ENCODE results near the gene CNKSR2. TPM values are rescaled to one million over a fixed set of nuclear protein-coding genes. Genes with fewer than 3 reads are reported as not detected.

CNKSR2 gene
- total RNA-seq, 4 donors from 2014 or later, result 1.2 to 5.0 (median 2.7) TPM; not detected in 1

GRCh38 chrX:21623778-21624501 lies 249.7 kb downstream of the CNKSR2 start:
- TF ChIP-seq, protein P1, sequence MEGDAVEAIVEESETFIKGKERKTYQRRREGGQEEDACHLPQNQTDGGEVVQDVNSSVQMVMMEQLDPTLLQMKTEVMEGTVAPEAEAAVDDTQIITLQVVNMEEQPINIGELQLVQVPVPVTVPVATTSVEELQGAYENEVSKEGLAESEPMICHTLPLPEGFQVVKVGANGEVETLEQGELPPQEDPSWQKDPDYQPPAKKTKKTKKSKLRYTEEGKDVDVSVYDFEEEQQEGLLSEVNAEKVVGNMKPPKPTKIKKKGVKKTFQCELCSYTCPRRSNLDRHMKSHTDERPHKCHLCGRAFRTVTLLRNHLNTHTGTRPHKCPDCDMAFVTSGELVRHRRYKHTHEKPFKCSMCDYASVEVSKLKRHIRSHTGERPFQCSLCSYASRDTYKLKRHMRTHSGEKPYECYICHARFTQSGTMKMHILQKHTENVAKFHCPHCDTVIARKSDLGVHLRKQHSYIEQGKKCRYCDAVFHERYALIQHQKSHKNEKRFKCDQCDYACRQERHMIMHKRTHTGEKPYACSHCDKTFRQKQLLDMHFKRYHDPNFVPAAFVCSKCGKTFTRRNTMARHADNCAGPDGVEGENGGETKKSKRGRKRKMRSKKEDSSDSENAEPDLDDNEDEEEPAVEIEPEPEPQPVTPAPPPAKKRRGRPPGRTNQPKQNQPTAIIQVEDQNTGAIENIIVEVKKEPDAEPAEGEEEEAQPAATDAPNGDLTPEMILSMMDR (IDR thresholded peaks at IDR 0.05), result no peak
- TF ChIP-seq POLR2A (IDR thresholded peaks at IDR 0.05), result no peak
- no peak for DNase-seq
- no peaks in the 10 kb centered on the region for H3K36me3 ChIP-seq
- no peaks in the 10 kb centered on the region for H3K27me3 ChIP-seq
- H3K4me3 ChIP-seq, result no peak overlapping the region
- H3K9me3 ChIP-seq, result no peaks in the 10 kb centered on the region
- no peak overlapping the region for H3K27ac ChIP-seq
- no peaks in the 10 kb centered on the region for H3K4me1 ChIP-seq

DNA sequence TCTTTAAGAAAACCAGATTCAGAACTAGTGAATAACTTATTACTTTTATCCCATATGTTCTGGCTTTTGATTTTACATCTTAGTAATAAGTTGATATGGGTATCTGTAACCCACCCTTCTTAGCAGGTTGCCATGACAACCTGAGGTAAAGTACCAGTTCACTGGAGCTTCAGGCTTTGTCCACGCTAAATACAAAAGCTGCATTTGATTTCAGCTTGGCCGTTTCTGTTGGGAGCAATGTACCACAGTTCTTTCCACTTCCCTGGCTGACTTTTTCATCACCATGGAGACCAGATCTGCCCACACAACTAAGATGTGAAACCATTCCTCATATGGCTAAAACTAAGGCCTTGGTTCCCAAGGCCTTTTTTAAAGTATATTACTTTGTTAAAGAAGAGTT lies 257.8 kb downstream of the CNKSR2 start:
- no peaks in the 10 kb centered on the region for H3K36me3 ChIP-seq
- H3K4me1 ChIP-seq, result no peaks in the 10 kb centered on the region
- no peaks in the 10 kb centered on the region for H3K27me3 ChIP-seq
- TF ChIP-seq, protein P1 (IDR thresholded peaks at IDR 0.05), result no peak
- no peak for TF ChIP-seq POLR2A (IDR thresholded peaks at IDR 0.05)
- H3K27ac ChIP-seq, result no peak overlapping the region
- no peaks in the 10 kb centered on the region for H3K9me3 ChIP-seq
- no peak for DNase-seq
- H3K4me3 ChIP-seq, result no peak overlapping the region

DNA sequence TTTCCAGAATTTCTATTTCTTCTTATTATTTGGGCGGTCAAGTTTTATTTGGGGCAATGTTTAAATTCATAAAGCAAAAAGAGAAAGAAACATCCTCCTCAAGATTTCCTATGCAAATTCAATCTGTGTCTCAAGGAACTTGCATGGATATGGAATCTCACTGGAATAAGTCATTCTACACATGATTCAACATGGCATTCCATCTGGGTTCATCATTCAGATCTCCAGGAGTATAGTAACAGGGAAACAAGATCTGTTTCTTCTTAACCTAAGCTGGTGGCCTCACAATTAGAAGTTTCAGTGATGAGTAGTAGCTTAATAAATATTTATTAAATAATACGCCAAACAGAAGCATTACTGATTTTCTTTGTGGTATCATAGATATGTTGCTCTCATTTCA lies 264.1 kb downstream of the CNKSR2 start:
- H3K4me1 ChIP-seq, result no peaks in the 10 kb centered on the region
- DNase-seq, result no peak
- H3K27me3 ChIP-seq, result no peaks in the 10 kb centered on the region
- H3K36me3 ChIP-seq, result no peaks in the 10 kb centered on the region
- H3K4me3 ChIP-seq, result no peak overlapping the region
- TF ChIP-seq, protein P1 (IDR thresholded peaks at IDR 0.05), result no peak
- TF ChIP-seq POLR2A (IDR thresholded peaks at IDR 0.05), result no peak
- H3K9me3 ChIP-seq, result no peaks in the 10 kb centered on the region
- H3K27ac ChIP-seq, result no peak overlapping the region

DNA sequence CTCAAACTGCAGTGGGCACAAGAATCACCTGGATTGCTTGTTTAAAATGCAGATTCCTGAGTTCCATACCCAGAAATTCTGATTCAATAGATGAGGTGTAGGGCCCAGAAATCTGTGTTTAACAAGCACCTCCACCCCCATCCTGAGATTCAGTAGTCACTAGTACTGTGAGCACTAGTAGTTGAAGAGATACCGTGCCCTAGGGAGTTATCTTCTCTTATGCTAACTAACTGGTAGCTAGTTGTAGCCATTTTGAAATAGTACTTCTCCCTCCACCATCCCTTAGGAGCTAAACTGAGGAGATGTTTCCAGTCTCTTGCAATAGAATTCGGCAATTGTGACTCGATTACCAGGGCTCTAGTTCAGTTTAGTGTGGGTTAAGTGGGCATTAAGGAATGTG lies 265.6 kb downstream of the CNKSR2 start:
- Histone ChIP-seq H3K4me1 (no peaks in the 10 kb centered on the region), H3K4me3 (no peak overlapping the region), H3K27ac (no peak overlapping the region), H3K9me3 (no peaks in the 10 kb centered on the region), H3K27me3 (no peaks in the 10 kb centered on the region), H3K36me3 (no peaks in the 10 kb centered on the region)
- TF ChIP-seq, protein P1 (IDR thresholded peaks at IDR 0.05), result no peak
- no peak for TF ChIP-seq POLR2A (IDR thresholded peaks at IDR 0.05)
- DNase-seq, result no peak

DNA sequence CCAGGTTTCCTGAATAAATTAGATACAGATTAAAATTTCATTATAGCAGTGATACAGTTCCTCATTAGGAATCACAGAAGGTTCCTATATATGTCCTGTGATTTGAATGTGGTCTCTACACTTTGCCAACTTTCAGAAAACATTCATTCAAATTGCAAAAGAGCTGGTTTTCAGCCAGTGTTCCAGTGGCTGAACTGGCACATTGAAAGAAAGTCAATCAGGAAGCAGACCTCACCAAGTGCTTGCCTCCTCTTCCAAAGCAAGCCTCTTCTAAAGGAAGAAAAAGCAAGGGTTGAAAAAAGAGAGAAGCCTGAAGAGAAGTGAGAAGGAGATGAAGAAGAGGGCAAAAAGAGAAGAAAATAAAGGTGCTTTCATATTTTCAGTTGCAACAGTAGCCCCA lies 271.2 kb downstream of the CNKSR2 start:
- H3K36me3 ChIP-seq, result no peaks in the 10 kb centered on the region
- H3K27me3 ChIP-seq, result no peaks in the 10 kb centered on the region
- H3K27ac ChIP-seq, result no peak overlapping the region
- no peak for DNase-seq
- H3K9me3 ChIP-seq, result no peaks in the 10 kb centered on the region
- TF ChIP-seq POLR2A (IDR thresholded peaks at IDR 0.05), result no peak
- TF ChIP-seq, protein P1 (IDR thresholded peaks at IDR 0.05), result no peak
- H3K4me3 ChIP-seq, result no peak overlapping the region
- H3K4me1 ChIP-seq, result no peaks in the 10 kb centered on the region

Data from Peyer's patch (tissue), 4 donors.